Choroid plexus epithelial cell (primary cell): Measurements from ENCODE around the gene LAMA3.
"Not testable (repeated sequence)": the region's sequence is repeated elsewhere in the genome, so short reads cannot be mapped to it uniquely, and the experiment has no call there.

ENCODE experiments used
- DNase-seq: peaks from one replicate; pipeline ENCODE4 v3.0.0-alpha.2; 2010; ENCODE audit warnings: low read depth
- H3K4me3 ChIP-seq: 2 replicates; pipeline ENCODE4 v1.5.1; 2011; ENCODE audit warnings: low read depth, mild to moderate bottlenecking, control low read depth, low read length, moderate library complexity
- TF ChIP-seq, protein P1 (sequence below): conservative IDR thresholded peaks from 2 replicates; pipeline ENCODE4 v1.5.1; 2011; ENCODE audit warnings: low read depth, mild to moderate bottlenecking, control low read depth, inconsistent platforms, low read length, moderate library complexity

LAMA3 gene

DNA sequence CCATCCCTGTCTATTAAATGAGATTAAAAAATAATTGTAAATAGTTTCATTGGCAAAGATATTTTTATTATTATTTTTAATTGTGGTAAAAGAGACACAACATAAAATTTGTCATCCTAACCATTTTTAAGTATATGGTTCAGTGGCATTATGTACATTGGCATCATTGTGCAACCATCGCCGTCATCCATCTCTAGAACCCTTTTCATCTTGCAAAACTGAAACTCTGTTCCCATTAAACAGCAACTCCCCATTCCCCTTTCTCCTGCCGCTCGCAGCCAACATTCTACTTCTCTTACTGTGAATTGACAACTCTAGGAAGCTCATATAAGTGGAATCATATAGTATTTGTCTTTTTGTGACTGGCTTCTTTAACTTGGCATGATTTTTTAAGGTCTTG, 25.3 kb downstream of the LAMA3 start:
- H3K4me3 ChIP-seq: no peak overlapping the region
- TF ChIP-seq, protein P1, sequence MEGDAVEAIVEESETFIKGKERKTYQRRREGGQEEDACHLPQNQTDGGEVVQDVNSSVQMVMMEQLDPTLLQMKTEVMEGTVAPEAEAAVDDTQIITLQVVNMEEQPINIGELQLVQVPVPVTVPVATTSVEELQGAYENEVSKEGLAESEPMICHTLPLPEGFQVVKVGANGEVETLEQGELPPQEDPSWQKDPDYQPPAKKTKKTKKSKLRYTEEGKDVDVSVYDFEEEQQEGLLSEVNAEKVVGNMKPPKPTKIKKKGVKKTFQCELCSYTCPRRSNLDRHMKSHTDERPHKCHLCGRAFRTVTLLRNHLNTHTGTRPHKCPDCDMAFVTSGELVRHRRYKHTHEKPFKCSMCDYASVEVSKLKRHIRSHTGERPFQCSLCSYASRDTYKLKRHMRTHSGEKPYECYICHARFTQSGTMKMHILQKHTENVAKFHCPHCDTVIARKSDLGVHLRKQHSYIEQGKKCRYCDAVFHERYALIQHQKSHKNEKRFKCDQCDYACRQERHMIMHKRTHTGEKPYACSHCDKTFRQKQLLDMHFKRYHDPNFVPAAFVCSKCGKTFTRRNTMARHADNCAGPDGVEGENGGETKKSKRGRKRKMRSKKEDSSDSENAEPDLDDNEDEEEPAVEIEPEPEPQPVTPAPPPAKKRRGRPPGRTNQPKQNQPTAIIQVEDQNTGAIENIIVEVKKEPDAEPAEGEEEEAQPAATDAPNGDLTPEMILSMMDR: no peak
- DNase-seq: no peak

DNA sequence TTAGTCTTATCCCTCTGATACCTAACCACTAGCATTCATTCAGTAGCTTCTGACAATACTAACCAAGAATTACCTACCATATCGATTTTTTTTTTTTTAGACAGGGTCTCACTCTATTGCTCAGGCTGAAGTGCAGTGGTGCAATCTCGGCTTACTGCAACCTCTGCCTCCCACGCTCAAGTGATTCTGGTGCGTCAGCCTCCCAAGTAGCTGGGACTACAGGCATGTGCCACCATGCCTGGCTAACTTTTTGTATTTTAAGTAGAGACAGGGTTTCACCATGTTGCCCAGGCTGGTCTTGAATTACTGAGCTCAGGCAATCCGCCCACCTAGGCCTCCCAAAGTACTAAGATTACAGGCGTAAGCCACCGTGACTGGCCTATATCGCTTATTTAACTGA, 26.8 kb downstream of the LAMA3 start:
- not testable (repeated sequence) for DNase-seq, H3K4me3 ChIP-seq

DNA sequence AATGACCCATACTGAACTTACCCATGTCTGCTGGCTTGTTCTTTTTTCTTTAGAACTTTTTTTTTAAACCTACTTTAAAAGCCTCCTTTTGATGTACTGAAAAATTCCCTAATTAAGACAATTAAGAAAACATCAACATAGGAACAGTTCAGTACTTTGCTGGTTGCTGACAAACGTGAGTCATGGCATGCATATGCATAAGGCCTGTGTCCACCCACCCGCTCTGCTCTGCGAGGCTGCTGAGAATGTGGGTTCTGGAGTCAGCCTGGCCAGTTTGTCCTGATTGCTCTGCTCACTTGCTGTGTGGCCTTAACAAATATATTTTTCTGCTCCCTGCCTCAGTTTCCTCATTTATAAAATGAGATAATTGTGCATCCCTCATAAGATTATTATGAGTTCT, 27.3 kb downstream of the LAMA3 start:
- TF ChIP-seq, protein P1: no peak
- DNase-seq: peak; percentile 90
- H3K4me3 ChIP-seq: no peak overlapping the region

DNA sequence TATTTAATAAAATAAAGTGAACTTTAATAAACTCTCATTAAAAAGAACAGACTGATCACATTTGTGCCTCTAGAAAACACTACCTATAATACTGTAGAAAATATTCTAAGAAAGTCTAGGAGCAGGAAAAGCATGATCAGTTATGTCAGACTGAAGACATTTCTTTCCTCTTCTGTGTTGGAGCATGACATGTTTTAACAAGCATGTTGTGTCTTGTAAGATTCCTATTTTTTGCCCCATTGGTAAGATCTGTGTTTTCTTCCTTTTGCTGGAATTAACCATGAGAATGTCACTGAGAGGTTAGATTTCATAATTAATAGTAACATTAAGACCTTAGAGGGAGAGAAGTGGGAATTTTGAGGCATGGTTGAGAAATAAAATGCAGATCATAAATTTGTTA, 27.7 kb downstream of the LAMA3 start:
- no peak overlapping the region for H3K4me3 ChIP-seq
- TF ChIP-seq, protein P1: no peak
- DNase-seq: no peak

DNA sequence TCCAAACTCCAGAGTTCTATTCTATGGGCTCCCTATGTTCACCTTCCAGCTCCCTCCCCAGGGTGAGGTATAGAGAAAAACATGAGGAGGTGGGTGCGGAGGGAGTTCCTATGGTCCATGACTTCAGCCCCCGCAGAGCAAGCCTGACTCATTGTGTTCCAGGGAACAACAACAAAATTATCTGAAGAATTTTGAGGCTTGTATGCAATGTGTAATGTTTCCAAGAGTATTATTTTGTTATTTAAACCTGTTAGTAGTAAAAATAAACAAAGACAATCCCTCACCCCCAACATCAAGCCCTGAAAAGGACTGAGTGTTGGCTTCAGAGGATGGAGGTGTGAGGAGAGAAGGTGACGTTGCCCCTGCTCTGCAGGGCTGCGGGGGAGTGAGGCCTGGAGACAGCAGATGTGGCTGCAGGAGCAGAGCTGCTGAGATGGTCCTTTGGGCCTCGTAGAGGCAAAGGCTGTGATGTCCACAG, 29.0 kb downstream of the LAMA3 start:
- H3K4me3 ChIP-seq: no peak overlapping the region
- DNase-seq: peak; percentile 87
- TF ChIP-seq, protein P1: no peak

DNA sequence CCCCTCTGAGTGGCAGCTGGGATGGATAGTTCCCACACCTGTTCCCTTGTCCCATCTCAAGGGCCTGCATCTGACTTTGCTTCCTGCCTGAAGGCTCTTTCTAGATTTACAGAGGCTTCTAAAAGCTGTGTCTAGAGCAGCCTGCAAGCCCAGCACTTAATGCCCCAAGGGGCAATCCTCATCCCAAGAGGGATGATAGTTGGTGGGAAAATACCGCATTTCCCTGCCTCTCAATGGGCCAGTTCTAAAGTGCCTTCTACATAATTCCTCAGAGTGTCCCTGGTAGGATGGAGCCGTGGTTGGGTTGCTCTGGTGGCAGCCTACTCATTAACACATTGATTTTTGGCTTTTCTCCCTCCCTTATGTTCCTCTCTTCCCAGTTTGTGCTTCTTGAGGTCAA, 29.5 kb downstream of the LAMA3 start:
- TF ChIP-seq, protein P1: no peak
- DNase-seq: no peak
- no peak overlapping the region for H3K4me3 ChIP-seq

DNA sequence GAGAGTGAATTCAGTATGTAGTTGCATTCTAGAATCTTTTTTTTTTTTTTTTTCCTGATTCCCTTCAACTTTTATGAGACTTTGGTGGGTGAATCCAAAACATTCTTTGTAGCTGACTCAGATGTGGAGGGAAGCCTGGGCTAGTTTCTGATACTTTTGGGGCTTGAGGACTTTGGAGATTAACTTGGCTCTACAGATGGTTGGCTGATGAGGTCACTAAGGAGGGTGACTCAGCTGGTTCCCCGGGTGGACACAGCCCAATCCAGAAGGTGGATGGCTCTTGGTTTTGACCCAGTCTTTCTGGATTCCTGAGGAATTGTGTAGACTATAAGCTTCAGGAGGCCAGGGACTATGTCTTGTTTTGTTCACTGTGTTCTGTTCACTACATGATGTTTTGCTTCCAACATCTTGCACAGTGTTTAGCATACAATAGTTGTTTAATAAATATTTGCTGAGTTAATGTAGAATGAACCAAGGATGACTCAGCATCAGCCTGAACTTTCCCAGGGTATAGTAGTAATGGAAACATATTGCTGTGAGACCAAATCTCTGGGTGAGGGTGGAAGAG, 30.5 kb downstream of the LAMA3 start:
- peak; percentile 88 for DNase-seq
- TF ChIP-seq, protein P1: no peak
- no peak overlapping the region for H3K4me3 ChIP-seq
